ENCODE data around the gene HEYL. TPM values are rescaled to one million over a fixed set of nuclear protein-coding genes. Genes with fewer than 3 reads are reported as not detected.

HEYL gene
- total and polyA plus RNA-seq, 9 of the 15 experiments (the other 6 are each of a cell fraction or from before 2014, with no cell fraction given): 0.13 to 0.89 (median 0.25) TPM

GRCh38 chr1:39687243-39687642 is 47.8 kb upstream of the HEYL start:
- TF ChIP-seq HNRNPK (IDR thresholded peaks at IDR 0.05; ENCODE audit: low read depth, low read length, poor library complexity, severe bottlenecking): no peak
- TF ChIP-seq KDM1A (IDR thresholded peaks at IDR 0.05): no peak
- TF ChIP-seq CEBPG (CRISPR knock-in tag; IDR thresholded peaks at IDR 0.05): no peak
- no peak for TF ChIP-seq CEBPG (tag; conservative IDR thresholded peaks at IDR 0.05 in 1 of 2, IDR thresholded peaks at IDR 0.05 in 1 of 2)
- TF ChIP-seq PHB2 (IDR thresholded peaks at IDR 0.05; ENCODE audit: low read depth): no peak
- H3K9ac ChIP-seq (ENCODE audit: insufficient read depth in 1 of 2, low read depth in 2 of 2, low read length in 2 of 2): no peak overlapping the region
- H2AFZ ChIP-seq (ENCODE audit: low read depth, low read length): no peak overlapping the region
- intact Hi-C loops (cut with micrococcal nuclease): no loop called here
- H3K9me1 ChIP-seq (ENCODE audit: control insufficient read depth, insufficient read depth, low read length): no peaks in the 10 kb centered on the region
- H3K4me1 ChIP-seq (replicated peaks in 1 of 2; ENCODE audit: control insufficient read depth in 2 of 2, insufficient read depth in 2 of 2, low read length in 2 of 2): peaks cover 0 to 21% of the 10 kb centered on the region in 2 experiments; a peak in 2 of 5 replicates
- ChIA-PET POLR2A (no interaction called here), CTCF (ENCODE audit: low intra/inter-chr PET ratio) (no interaction called here)
- H3K4me2 ChIP-seq (ENCODE audit: insufficient read depth, low read length): no peak overlapping the region
- peaks cover 27 to 80% of the 10 kb centered on the region in 2 experiments for H3K27me3 ChIP-seq (ENCODE audit: control insufficient read depth in 2 of 2, insufficient read depth in 2 of 2, low read length in 2 of 2)
- in situ Hi-C loops (cut with MboI): no loop called here
- no peak overlapping the region for H3K4me3 ChIP-seq
- 8% methylated on average over 2 of the region's 2 CpGs for WGBS (ENCODE audit: insufficient coverage, low coverage, missing lambda C conversion rate)
- H4K20me1 ChIP-seq (replicated peaks; ENCODE audit: control insufficient read depth, insufficient read depth, low read length): no peaks in the 10 kb centered on the region
- DNase-seq (ENCODE audit: extremely low read depth in 1 of 4, low spot score in 3 of 4) (no peak), FAIRE-seq (no peak), ATAC-seq (no peak)
- BruUV-seq (replicated peaks): no TSS peak
- H3K79me2 ChIP-seq (ENCODE audit: control insufficient read depth, insufficient read depth, low read length): no peaks in the 10 kb centered on the region
- H3K27ac ChIP-seq (ENCODE audit: extremely low read depth, low read depth, low read length): no peak overlapping the region
- H3K9me3 ChIP-seq (replicated peaks; ENCODE audit: control insufficient read depth, insufficient read depth, low read depth, low read length): no peaks in the 10 kb centered on the region
- H3K36me3 ChIP-seq (ENCODE audit: control insufficient read depth, insufficient read depth, low read length): no peaks in the 10 kb centered on the region

- Histone ChIP-seq H3K4me3 (no peak overlapping the region), H3K27me3 (ENCODE audit: control insufficient read depth in 2 of 2, insufficient read depth in 2 of 2, low read length in 2 of 2) (peaks cover 35 to 82% of the 10 kb centered on the region in 2 experiments), H3K4me2 (ENCODE audit: insufficient read depth, low read length) (no peak overlapping the region), H3K36me3 (ENCODE audit: control insufficient read depth, insufficient read depth, low read length) (no peaks in the 10 kb centered on the region), H3K27ac (ENCODE audit: extremely low read depth, low read depth, low read length) (no peak overlapping the region), H3K4me1 (replicated peaks in 1 of 2; ENCODE audit: control insufficient read depth in 2 of 2, insufficient read depth in 2 of 2, low read length in 2 of 2) (peaks cover 0 to 5% of the 10 kb centered on the region in 2 experiments; a peak in 2 of 5 replicates), H3K9me3 (replicated peaks; ENCODE audit: control insufficient read depth, insufficient read depth, low read depth, low read length) (no peaks in the 10 kb centered on the region), H2AFZ (ENCODE audit: low read depth, low read length) (no peak overlapping the region), H3K9me1 (ENCODE audit: control insufficient read depth, insufficient read depth, low read length) (no peaks in the 10 kb centered on the region), H4K20me1 (replicated peaks; ENCODE audit: control insufficient read depth, insufficient read depth, low read length) (no peaks in the 10 kb centered on the region), H3K79me2 (ENCODE audit: control insufficient read depth, insufficient read depth, low read length) (no peaks in the 10 kb centered on the region), H3K9ac (ENCODE audit: insufficient read depth in 1 of 2, low read depth in 2 of 2, low read length in 2 of 2) (no peak overlapping the region)
- intact Hi-C loops (cut with micrococcal nuclease) (no loop called here), in situ Hi-C loops (cut with MboI) (no loop called here)
- no peak for FAIRE-seq
- no peak for TF ChIP-seq SMAD1 (IDR thresholded peaks at IDR 0.05; ENCODE audit: low read depth, low read length, partially characterized antibody)
- no peak for TF ChIP-seq PTRF (tag; IDR thresholded peaks at IDR 0.05)
- no peak for TF ChIP-seq HNRNPK (IDR thresholded peaks at IDR 0.05; ENCODE audit: low read depth, low read length, poor library complexity, severe bottlenecking)
- TF ChIP-seq CCAR2 (IDR thresholded peaks at IDR 0.05; ENCODE audit: low read depth, low read length): no peak
- no peak for TF ChIP-seq RUNX1 (IDR thresholded peaks at IDR 0.05; ENCODE audit: low read depth)
- TF ChIP-seq HINFP (tag; conservative IDR thresholded peaks at IDR 0.05; ENCODE audit: low read depth): no peak
- TF ChIP-seq ZSCAN29 (IDR thresholded peaks at IDR 0.05): no peak
- TF ChIP-seq ZNF165 (CRISPR knock-in tag; IDR thresholded peaks at IDR 0.05; ENCODE audit: borderline replicate concordance): no peak
- POLR2A ChIA-PET: interaction anchor here (1.0 to 2.0 kb wide), 3 partner anchors 9 to 28 kb away, joined by 4 read pairs; no protein-coding TSS in a partner anchor
- 2% methylated on average over 3 of the region's 3 CpGs for WGBS (ENCODE audit: insufficient coverage, low coverage, missing lambda C conversion rate)
- no peak for DNase-seq (ENCODE audit: extremely low read depth in 1 of 4, low spot score in 3 of 4)
- no peak for ATAC-seq
- BruUV-seq (replicated peaks): no TSS peak
- CTCF ChIA-PET (ENCODE audit: low intra/inter-chr PET ratio): no interaction called here
These were observed 45.6 kb upstream of the HEYL start for GRCh38 chr1:39685071-39685470.

All from K562 (cell line).